Colon (tissue), 2 donors: ENCODE data around the gene CMTM3.
"Not testable (repeated sequence)": the region's sequence is repeated elsewhere in the genome, so short reads cannot be mapped to it uniquely, and the experiment has no call there.

Source experiments
- FAIRE-seq: peaks from 2 replicates; lab custom pipeline; 2012; peaks lifted over from hg19 to GRCh38; lab: Jason Lieb, UNC
- donor health status: control.
- donor health status: control.

The CMTM3 gene

DNA sequence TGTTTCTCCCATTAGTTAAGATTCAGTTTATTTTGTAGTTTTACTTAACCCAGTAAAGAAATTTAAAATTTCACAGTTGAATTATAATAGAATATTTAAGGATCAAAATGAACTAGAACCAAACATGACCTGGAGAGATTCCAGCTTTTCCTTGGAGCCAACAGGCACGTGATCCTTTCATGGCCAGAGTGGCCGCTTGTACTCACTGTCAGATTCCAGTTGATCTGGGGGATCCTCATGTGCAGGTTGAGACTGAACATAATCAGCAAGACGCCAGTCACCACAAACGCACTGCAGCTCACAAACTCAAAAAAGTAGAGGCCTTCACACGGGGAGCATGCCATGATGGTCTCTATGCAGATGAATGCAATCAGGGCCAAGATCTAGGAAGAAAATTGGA is 31.7 kb downstream of the CMTM3 start:
- no peak for FAIRE-seq

DNA sequence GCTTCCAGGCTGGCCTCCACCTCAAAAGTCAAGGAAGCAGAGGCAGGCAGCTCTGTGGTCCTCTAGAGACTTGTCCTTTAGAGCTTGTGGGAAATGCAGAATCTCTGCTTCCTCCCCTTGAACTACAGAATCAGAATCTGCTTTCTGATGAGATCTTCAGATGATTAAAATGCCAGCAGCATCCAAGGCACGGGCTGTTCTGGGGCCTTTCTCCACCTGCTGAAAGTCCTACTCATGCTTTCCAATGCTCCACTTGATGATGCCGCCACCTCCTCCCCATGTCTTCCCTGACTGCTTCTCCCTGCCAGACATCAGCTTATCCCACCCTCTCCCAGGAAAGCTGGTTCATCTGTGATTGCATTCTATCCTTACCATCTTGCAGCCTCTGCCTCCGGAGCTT is 33.3 kb downstream of the CMTM3 start:
- no peak for FAIRE-seq

- FAIRE-seq, result no peak
Observed at GRCh38 chr16:66639091-66639885, 34.8 kb downstream of the CMTM3 start.

GRCh38 chr16:66640724-66641314 is 36.3 kb downstream of the CMTM3 start:
- no peak for FAIRE-seq

DNA sequence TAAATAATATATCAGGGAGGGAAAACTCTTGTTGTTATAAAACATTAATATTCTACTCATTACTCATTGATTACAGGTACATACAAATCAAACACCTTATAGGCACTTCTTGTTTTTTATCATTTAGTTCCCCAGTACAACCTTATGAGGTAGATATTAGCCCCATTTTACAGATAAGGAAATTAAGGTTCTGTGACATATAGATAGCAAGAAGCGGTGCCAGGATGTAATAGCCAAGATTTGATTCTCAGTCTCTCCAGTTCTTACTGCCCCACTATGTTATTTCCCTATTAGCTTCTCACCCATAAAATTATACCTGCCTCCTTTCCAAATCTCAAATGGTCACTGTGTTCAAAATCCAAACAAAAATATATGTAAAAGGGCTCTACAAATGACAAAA is 36.9 kb downstream of the CMTM3 start:
- no peak for FAIRE-seq

DNA sequence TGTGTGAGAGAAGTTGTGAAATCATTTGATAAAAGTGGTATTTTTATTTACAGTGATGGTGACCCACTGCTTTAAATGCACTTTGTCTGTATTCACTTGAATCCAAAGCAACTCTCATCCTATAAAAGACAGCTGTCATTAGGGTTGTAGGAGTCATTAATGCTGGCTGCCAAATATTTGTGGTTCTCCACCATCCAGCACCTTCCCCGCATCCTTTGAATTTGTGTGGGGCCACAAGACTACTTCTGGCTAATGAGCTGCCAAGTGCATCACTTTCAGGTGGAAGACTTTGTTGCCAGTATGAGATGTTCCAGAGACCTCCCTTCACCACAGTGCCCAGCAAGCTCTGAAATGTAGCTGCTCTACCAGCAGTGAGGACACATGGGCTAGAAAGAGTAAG is 43.4 kb downstream of the CMTM3 start:
- no peak for FAIRE-seq

- FAIRE-seq, result no peak
Observed at GRCh38 chr16:66649167-66649566, 44.7 kb downstream of the CMTM3 start.

GRCh38 chr16:66649636-66650205 is 45.2 kb downstream of the CMTM3 start:
- no peak for FAIRE-seq

GRCh38 chr16:66650707-66651473 is 46.4 kb downstream of the CMTM3 start:
- FAIRE-seq, result no peak

DNA sequence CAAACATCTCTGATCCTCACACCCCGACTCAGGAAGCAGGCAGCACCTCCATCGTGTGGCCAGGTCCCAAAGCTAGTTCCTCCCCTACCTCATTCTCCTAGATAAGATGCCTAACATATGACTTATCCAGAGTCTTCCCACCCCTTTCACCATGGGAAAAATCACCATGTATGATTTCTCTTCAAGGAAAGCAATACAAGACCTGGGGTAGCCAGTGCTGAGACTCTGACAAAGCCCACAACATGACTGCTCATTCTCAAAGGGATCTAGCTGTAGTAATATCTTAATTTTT is 46.9 kb downstream of the CMTM3 start:
- no peak for FAIRE-seq

GRCh38 chr16:66651965-66652364 is 47.5 kb downstream of the CMTM3 start:
- no peak for FAIRE-seq

DNA sequence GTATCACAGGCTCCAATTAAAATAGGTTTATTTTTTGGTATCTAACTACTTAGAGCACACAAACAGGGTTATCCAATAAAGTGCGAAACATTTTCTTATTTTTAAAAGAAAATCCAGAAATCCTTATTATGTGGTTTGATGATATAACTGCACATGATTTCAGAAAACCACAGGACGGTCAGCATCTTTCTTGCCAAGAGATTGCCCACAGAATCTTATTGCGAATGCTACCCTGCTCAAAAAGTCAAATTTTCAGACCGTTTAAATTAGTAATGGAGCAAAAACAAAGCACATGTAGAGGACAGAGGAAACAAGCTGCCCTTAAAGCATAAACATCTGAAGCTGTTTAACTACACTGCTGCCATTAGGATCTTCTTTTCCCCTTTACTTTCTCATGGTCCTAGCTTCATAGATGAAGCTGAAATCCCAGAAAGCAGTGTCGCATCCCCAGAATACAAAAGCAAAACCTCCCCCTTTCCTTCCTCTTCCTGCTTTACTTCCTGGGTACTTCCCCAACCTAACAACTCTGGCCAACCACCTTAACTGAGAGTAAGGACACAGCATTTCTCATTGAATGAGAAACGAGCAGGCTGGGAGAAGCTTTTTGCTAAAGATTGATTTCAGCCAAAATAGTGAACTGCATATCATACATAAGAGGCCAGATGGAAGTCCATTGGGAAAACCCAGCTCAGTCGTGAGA is 48.3 kb downstream of the CMTM3 start:
- FAIRE-seq, result no peak

- FAIRE-seq, result no peak
Observed at GRCh38 chr16:66653581-66654350, 49.3 kb downstream of the CMTM3 start.

GRCh38 chr16:66656547-66656946 is 52.0 kb downstream of the CMTM3 start:
- no peak for FAIRE-seq

DNA sequence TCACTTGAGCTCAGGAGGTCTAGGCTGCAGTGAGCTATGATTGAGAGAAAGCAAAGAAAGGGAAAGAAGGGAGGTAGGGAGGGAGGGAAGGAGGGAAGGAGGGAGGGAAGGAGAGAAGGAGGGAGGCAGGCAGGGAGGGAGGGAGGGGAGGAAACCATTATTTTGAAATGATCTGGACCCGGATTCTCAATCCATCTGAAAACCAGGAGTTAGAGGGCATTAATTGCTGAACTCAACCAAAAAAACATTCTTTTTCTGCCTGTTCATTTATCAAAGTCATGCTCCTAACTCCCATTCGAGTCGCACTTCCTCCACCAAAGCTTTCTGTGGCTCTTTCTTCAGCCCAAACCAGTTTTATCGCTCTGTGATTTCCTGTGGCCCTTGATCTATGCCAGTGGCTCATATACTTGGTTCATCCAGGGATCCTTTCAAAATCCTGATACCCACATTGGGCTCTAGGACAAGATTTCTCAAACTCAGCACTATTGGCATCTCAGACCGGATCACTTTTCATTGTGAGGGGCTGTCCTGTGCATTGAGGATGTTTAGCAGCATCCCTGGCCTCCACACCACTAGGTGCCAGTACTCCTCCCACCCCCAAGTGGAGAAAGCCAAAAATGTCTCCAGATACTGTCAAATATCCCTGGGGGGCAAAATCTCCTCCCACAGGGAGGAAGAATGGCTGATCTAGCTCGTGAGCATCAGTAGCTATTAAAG is 53.8 kb downstream of the CMTM3 start:
- FAIRE-seq, result no peak

GRCh38 chr16:66658860-66659190 is 54.3 kb downstream of the CMTM3 start:
- no peak for FAIRE-seq

- FAIRE-seq, result no peak
Observed at GRCh38 chr16:66660422-66661209, 56.1 kb downstream of the CMTM3 start.

DNA sequence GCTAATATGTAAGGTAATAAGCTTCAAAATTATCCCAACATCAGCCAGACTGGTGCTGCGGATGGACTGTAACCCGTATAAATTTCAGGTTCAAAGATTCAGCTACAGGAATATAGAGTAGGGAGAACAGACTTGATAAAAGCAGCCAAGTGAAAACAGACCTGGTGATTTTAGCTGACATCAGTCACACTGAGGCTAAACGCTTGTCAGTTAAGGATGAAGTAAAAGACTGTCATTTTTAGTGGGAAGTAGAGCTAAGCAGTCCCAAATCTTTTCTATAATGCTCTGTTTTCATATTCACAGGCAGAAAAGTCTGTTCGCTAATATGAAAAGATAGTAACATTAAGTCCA is 56.7 kb downstream of the CMTM3 start:
- no peak for FAIRE-seq

DNA sequence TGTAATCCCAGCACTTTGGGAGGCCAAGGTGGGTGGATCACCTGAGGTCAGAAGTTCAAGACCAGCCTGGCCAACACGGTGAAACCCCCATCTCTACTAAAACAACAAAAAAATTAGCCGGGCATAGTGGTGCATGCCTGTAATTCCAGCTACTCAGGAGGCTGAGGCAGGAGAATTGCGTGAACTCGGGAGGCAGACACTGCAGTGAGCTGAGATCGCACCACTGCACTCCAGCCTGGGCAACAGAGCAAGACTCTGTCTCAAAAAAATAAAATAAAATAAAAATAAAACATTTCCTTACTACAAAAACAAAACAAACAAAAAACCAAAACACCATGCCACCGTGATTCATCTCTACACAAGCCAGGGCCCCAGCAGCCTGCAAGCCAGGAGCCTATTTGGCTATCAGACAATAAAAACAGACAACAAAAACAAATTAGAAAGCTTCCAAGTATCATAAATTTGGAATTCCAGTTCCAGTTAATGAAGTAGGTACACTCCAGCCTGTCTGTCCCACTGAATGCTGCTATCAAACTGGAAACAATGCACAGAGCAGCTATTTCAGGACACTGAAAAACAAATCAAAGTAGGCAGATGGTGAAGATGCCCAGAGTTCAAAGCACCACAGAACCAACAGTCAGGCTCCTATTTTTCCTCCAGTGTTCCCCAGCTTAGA is 57.3 kb downstream of the CMTM3 start:
- not testable (repeated sequence) for FAIRE-seq
